NCI-H524 (cell line): ENCODE results near the gene APBB2.
A peak's percentile ranks its signal among the peaks of the same experiment; 100 is the strongest.

Source experiments
- DNase-seq, 2 experiments: peaks; one replicate each; lab custom pipeline; 2025; lab: John Stamatoyannopoulos, UW

Gene APBB2

GRCh38 chr4:41135801-41136200 lies 78.5 kb downstream of the APBB2 start:
- no peak for DNase-seq

GRCh38 chr4:41134581-41134980 lies 79.8 kb downstream of the APBB2 start:
- no peak for DNase-seq

GRCh38 chr4:41133454-41134018 lies 80.8 kb downstream of the APBB2 start:
- DNase-seq = peak in 1 of 2 experiments; percentile 13

- no peak for DNase-seq
Observed at GRCh38 chr4:41132055-41132683, 82.2 kb downstream of the APBB2 start.

- no peak for DNase-seq
Observed at GRCh38 chr4:41129936-41130440, 84.4 kb downstream of the APBB2 start.

GRCh38 chr4:41129128-41129754 lies 85.1 kb downstream of the APBB2 start:
- peak; percentile 60 to 89 for DNase-seq

- DNase-seq = no peak
Observed at GRCh38 chr4:41125558-41126311, 88.6 kb downstream of the APBB2 start.

GRCh38 chr4:41124916-41125548 lies 89.3 kb downstream of the APBB2 start:
- DNase-seq = no peak

- DNase-seq = no peak
Observed at GRCh38 chr4:41122775-41123174, 91.6 kb downstream of the APBB2 start.

- DNase-seq = peak in 1 of 2 experiments; percentile 11
Observed at GRCh38 chr4:41122309-41122708, 92.0 kb downstream of the APBB2 start.

GRCh38 chr4:41121906-41122305 lies 92.4 kb downstream of the APBB2 start:
- no peak for DNase-seq

- DNase-seq = no peak
Observed at GRCh38 chr4:41120297-41121217, 93.8 kb downstream of the APBB2 start.

- no peak for DNase-seq
Observed at GRCh38 chr4:41119867-41120295, 94.5 kb downstream of the APBB2 start.

GRCh38 chr4:41111791-41112190 lies 102.6 kb downstream of the APBB2 start:
- DNase-seq = no peak

- DNase-seq = no peak
Observed at GRCh38 chr4:41110050-41110449, 104.3 kb downstream of the APBB2 start.

GRCh38 chr4:41108481-41108880 lies 105.9 kb downstream of the APBB2 start:
- no peak for DNase-seq

GRCh38 chr4:41106694-41107419 lies 107.5 kb downstream of the APBB2 start:
- DNase-seq = no peak

- no peak for DNase-seq
Observed at GRCh38 chr4:41106081-41106480, 108.3 kb downstream of the APBB2 start.

- no peak for DNase-seq
Observed at GRCh38 chr4:41104155-41104554, 110.2 kb downstream of the APBB2 start.

GRCh38 chr4:41103657-41104056 lies 110.7 kb downstream of the APBB2 start:
- DNase-seq = no peak
